Activated CD8-positive, alpha-beta memory T cell treated with anti-CD3 and anti-CD28 coated beads, Interleukin-2, amount 50 U/mL, for 4 hours (primary cell): ENCODE measurements around the gene WBP4.

ENCODE experiments used
- DNase-seq: peaks from one replicate; pipeline ENCODE4 v3.0.0-alpha.2; 2020

The WBP4 gene

GRCh38 chr13:41049480-41050440 is 11.5 kb upstream of the WBP4 start:
- DNase-seq: no peak

GRCh38 chr13:41052441-41052840 is 8.9 kb upstream of the WBP4 start:
- no peak for DNase-seq

- no peak for DNase-seq
Measured at GRCh38 chr13:41053384-41053826, 7.9 kb upstream of the WBP4 start.

GRCh38 chr13:41054212-41054877 is 7.0 kb upstream of the WBP4 start:
- peak; percentile 25 for DNase-seq

GRCh38 chr13:41054919-41055619 is 6.2 kb upstream of the WBP4 start:
- no peak for DNase-seq

GRCh38 chr13:41056194-41056593 is 5.1 kb upstream of the WBP4 start:
- no peak for DNase-seq

GRCh38 chr13:41056826-41057711 is 4.2 kb upstream of the WBP4 start:
- DNase-seq: no peak

- DNase-seq: no peak
Measured at GRCh38 chr13:41058295-41059070, 2.8 kb upstream of the WBP4 start.

GRCh38 chr13:41059456-41060081 is 1.7 kb upstream of the WBP4 start:
- no peak for DNase-seq

- DNase-seq: peak; percentile 75
Measured at GRCh38 chr13:41060082-41060723, 1.1 kb upstream of the WBP4 start.

GRCh38 chr13:41060724-41061074 is 610 bp upstream of the WBP4 start:
- peak; percentile 90 for DNase-seq

- no peak for DNase-seq
Measured at GRCh38 chr13:41061914-41062837, 867 bp downstream of the WBP4 start.

- DNase-seq: no peak
Measured at GRCh38 chr13:41064493-41064892, 3.2 kb downstream of the WBP4 start.

GRCh38 chr13:41065078-41065477 is 3.8 kb downstream of the WBP4 start:
- no peak for DNase-seq

- no peak for DNase-seq
Measured at GRCh38 chr13:41074523-41074922, 13.2 kb downstream of the WBP4 start.

GRCh38 chr13:41075034-41075433 is 13.7 kb downstream of the WBP4 start:
- DNase-seq: peak; percentile 51

GRCh38 chr13:41075485-41075884 is 14.2 kb downstream of the WBP4 start:
- no peak for DNase-seq

- DNase-seq: no peak
Measured at GRCh38 chr13:41077475-41077874, 16.2 kb downstream of the WBP4 start.

- no peak for DNase-seq
Measured at GRCh38 chr13:41079725-41080124, 18.4 kb downstream of the WBP4 start.
